Small intestine (tissue), 7 donors: ENCODE measurements around the gene CAPN10. TPM values are rescaled to one million over a fixed set of nuclear protein-coding genes. Genes with fewer than 3 reads are reported as not detected.

Experiments used
- DNase-seq, 2 donors: peaks; one replicate each; pipeline versions ENCODE4 v3.0.0 to v3.0.0-alpha.2; 2013
- FAIRE-seq: peaks from 2 replicates; lab custom pipeline; 2012; peaks lifted over from hg19 to GRCh38; lab: Jason Lieb, UNC
- H3K27ac ChIP-seq, 3 donors: one replicate each; pipeline ENCODE4 v1.5.1; 2013; ENCODE audit warnings: low read length in 2 of 3, mild to moderate bottlenecking in 2 of 3, control low read depth in 1 of 3, inconsistent platforms in 1 of 3, low read depth in 1 of 3, moderate library complexity in 1 of 3
- H3K27me3 ChIP-seq, 3 donors: one replicate each; pipeline ENCODE4 v1.6.1; 2013; ENCODE audit warnings: low read length in 3 of 3, inconsistent platforms in 1 of 3; ENCODE audit not compliant: control insufficient read depth in 3 of 3, insufficient read depth in 3 of 3
- H3K36me3 ChIP-seq, 3 donors: one replicate each; pipeline ENCODE4 v1.6.1; 2013; ENCODE audit warnings: low read length in 3 of 3, inconsistent platforms in 1 of 3, low read depth in 1 of 3, mild to moderate bottlenecking in 1 of 3, moderate library complexity in 1 of 3; ENCODE audit not compliant: control insufficient read depth in 3 of 3, insufficient read depth in 2 of 3
- H3K4me1 ChIP-seq, 3 donors: one replicate each; pipeline ENCODE4 v1.6.1; 2013; ENCODE audit warnings: low read length in 2 of 3, inconsistent platforms in 1 of 3, low read depth in 1 of 3, mild to moderate bottlenecking in 1 of 3, moderate library complexity in 1 of 3; ENCODE audit not compliant: control insufficient read depth in 3 of 3, insufficient read depth in 2 of 3
- H3K4me3 ChIP-seq, 3 donors: one replicate each; pipeline ENCODE4 v1.5.1; 2013; ENCODE audit warnings: low read length in 3 of 3, control low read depth in 1 of 3, inconsistent platforms in 1 of 3, low read depth in 1 of 3, mild to moderate bottlenecking in 1 of 3, moderate library complexity in 1 of 3
- H3K9me3 ChIP-seq, 2 donors: one replicate each; pipeline ENCODE4 v1.6.1; 2013; ENCODE audit warnings: low read depth in 1 of 2, low read length in 1 of 2; ENCODE audit not compliant: control insufficient read depth in 2 of 2, insufficient read depth in 1 of 2
- WGBS, 3 donors: extraction: QIAGEN DNeasy Blood & Tissue Kit; methylation state at CpG; one replicate each; pipeline ENCODE4 v1.1.7; 2013; 5-methylcytosine and 5-hydroxymethylcytosine counted together
- polyA plus RNA-seq, 4 donors: library from polyadenylated mRNA; stranded (reverse) in 3 of 4; unstranded in 1 of 4; fragments of 200-250 nt in 3 of 4; fragments of 120-200 nt in 1 of 4; gene quantifications; one replicate each; pipeline versions ENCODE4 v1.2.1 to v1.2.3, GENCODE V29; 2013
- donor health status: healthy with polysubstance abuse.
- donor health status: control.
- donor health status: control.
- donor health status: Bipolar disorder and iron deficiency.
- donor health status: healthy.

CAPN10 gene
- polyA plus RNA-seq, 4 donors = 19.7 to 33.8 (median 32.1) TPM

GRCh38 chr2:240639566-240639965 is 53.0 kb downstream of the CAPN10 start:
- Histone ChIP-seq H3K4me1 (no peaks in the 10 kb centered on the region), H3K27ac (no peak overlapping the region), H3K27me3 (peaks cover 0 to 6% (median 0%) of the 10 kb centered on the region in 3 donors), H3K4me3 (no peak overlapping the region), H3K36me3 (peaks cover 0 to 4% (median 0%) of the 10 kb centered on the region in 3 donors), H3K9me3 (peaks cover 0 to 12% of the 10 kb centered on the region in 2 donors)
- DNase-seq = no peak
- FAIRE-seq = no peak
- 78 to 88% (median 87%) methylated on average over 17 to 18 of the region's 18 CpGs for WGBS, 3 donors

DNA sequence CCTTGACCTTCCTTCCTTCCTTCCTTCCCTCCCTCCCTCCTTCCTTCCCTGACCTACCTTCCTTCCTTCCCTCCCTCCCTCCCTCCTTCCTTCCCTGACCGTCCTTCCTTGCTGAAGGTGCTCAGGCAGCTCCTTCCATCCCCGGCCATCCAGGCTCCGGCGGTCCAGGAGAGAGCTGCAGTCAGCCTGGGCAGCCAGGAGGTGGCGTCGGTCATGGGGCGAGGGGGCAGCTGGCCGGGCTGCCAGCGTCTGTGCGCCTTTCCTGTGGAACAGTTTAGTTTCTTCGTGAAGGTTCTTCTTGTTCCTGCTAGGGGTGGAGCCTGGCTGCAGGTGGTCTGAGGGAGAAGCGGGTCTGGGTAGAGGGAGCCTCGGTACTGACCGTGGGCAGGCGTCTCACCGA is 54.4 kb downstream of the CAPN10 start:
- no peak overlapping the region for H3K4me3 ChIP-seq
- DNase-seq (peak; percentile 61 to 64), FAIRE-seq (no peak)
- 22 to 29% (median 23%) methylated on average over 16 of the region's 16 CpGs for WGBS, 3 donors
- H3K27ac ChIP-seq = no peak overlapping the region
- peaks cover 0 to 6% (median 0%) of the 10 kb centered on the region in 3 donors for H3K27me3 ChIP-seq
- no peaks in the 10 kb centered on the region for H3K36me3 ChIP-seq
- H3K4me1 ChIP-seq = no peaks in the 10 kb centered on the region
- peaks cover 0 to 1% of the 10 kb centered on the region in 2 donors for H3K9me3 ChIP-seq

DNA sequence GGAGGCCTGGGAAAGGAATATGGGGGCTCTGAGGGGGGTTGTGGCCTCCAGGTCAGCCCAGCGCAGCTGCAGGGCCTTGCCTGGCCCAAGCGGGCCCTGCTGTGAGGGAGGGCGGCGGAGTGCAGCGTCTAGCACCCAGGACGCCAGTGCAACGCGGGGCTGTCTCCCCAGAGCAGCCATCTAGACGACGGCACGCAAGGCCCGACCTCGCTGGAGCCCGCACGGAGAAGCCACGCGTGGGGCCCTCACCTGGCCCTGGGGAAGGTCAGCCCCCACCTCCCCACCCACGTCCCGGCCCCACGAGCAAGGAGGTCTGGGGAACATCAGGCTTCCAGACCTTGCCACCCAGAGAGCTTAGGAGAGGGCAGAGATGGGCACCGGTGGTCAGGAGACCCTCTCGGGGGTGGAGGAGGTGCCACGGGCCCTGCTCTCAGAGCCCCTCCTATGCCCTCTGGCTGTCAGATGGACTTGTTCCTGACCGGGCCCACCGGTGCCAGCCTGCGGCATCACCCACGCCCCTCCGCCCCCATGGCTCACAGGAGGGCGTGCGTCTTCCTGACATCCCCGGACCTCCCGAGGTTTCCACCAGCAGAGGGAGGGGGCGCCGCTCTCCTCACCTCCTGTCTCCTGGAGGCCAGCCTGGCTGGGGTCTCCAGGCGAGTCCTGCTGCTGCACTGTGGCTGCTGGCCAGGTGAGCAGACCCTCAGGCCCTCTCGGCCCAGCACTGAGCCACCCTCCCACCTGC is 55.7 kb downstream of the CAPN10 start:
- no peaks in the 10 kb centered on the region for H3K4me1 ChIP-seq
- H3K9me3 ChIP-seq = peaks cover 0 to 1% of the 10 kb centered on the region in 2 donors
- H3K27me3 ChIP-seq = peaks cover 0 to 10% (median under 1%) of the 10 kb centered on the region in 3 donors
- FAIRE-seq (no peak), DNase-seq (no peak)
- H3K36me3 ChIP-seq = no peaks in the 10 kb centered on the region
- no peak overlapping the region for H3K27ac ChIP-seq
- 81 to 86% (median 83%) methylated on average over 34 to 36 of the region's 36 CpGs for WGBS, 3 donors
- H3K4me3 ChIP-seq = no peak overlapping the region

- 86 to 92% (median 91%) methylated on average over 7 to 11 of the region's 11 CpGs for WGBS, 3 donors
- DNase-seq = no peak
Measured at GRCh38 chr2:240642806-240643092, 56.2 kb downstream of the CAPN10 start.

GRCh38 chr2:240643093-240643810 is 56.7 kb downstream of the CAPN10 start:
- WGBS, 3 donors = 56 to 71% (median 67%) methylated on average over 13 of the region's 13 CpGs
- no peak for DNase-seq
- Histone ChIP-seq H3K27me3 (peaks cover 0 to 20% (median 6%) of the 10 kb centered on the region in 3 donors), H3K36me3 (no peaks in the 10 kb centered on the region), H3K27ac (no peak overlapping the region), H3K4me3 (no peak overlapping the region), H3K9me3 (peaks cover 0 to 1% of the 10 kb centered on the region in 2 donors), H3K4me1 (no peaks in the 10 kb centered on the region)
- no peak for FAIRE-seq

More at GRCh38 chr2:240642806-240643092, 56.2 kb downstream of the CAPN10 start:
- H3K4me1 ChIP-seq = no peaks in the 10 kb centered on the region
- peaks cover 0 to 1% of the 10 kb centered on the region in 2 donors for H3K9me3 ChIP-seq
- H3K4me3 ChIP-seq = no peak overlapping the region
- no peak overlapping the region for H3K27ac ChIP-seq
- no peak for FAIRE-seq
- peaks cover 0 to 15% (median 3%) of the 10 kb centered on the region in 3 donors for H3K27me3 ChIP-seq
- H3K36me3 ChIP-seq = no peaks in the 10 kb centered on the region

GRCh38 chr2:240643811-240644150 is 57.2 kb downstream of the CAPN10 start:
- Histone ChIP-seq H3K4me3 (no peak overlapping the region), H3K36me3 (no peaks in the 10 kb centered on the region), H3K27me3 (peaks cover 0 to 22% (median 7%) of the 10 kb centered on the region in 3 donors), H3K27ac (no peak overlapping the region), H3K4me1 (no peaks in the 10 kb centered on the region), H3K9me3 (peaks cover 0 to 1% of the 10 kb centered on the region in 2 donors)
- DNase-seq = no peak
- FAIRE-seq = no peak
- 81 to 83% (median 82%) methylated on average over 15 of the region's 15 CpGs for WGBS, 3 donors

DNA sequence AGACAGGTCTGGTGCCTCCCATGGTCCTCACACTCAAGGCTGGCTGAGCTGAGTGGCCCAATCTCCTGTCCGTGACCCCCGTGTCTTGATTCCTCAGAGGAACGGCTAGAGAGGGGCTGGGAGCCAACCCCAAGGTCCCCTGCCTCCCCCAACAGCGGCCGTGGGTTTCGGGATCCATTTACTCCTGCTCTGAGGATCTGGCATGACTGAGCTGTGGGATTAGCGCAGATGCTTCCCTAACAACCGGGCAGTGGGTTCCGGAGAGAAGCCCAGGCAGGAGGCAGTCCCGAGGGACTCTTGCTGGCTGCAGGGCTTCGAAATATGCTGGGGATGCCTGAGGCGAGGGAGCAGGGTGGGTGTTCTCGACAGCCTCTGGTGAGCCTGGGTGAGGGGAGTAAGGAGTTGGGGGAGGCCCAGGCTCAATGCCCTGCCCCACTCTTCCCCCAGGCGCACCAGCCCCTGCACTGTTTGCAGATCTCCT is 57.7 kb downstream of the CAPN10 start:
- DNase-seq = no peak
- 65 to 78% (median 74%) methylated on average over 13 to 14 of the region's 14 CpGs for WGBS, 3 donors
- H3K27me3 ChIP-seq = peaks cover 0 to 26% (median 10%) of the 10 kb centered on the region in 3 donors

DNA sequence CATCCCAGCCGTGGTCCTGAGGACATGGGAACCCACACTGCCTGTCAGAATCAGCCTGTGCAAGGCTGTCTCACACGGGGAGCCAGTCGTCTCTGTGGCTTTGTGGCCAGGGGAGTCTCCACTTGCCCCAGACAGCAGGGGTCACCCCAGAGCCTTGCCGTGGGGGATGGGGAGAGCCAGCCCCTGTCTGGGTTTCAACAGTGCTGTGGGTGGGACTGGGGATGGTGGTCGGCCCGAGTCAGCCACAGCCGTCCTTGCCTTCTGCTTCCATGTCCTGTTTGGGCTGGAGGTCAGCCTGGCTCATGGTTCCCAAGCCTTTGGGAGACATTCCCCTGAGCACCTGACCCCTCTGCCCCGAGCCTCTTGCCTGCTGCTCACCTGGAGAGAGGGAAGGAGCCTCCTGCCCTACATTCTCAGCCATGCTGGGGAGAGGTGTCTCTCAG is 58.3 kb downstream of the CAPN10 start:
- Histone ChIP-seq H3K9me3 (peaks cover 0 to 1% of the 10 kb centered on the region in 2 donors), H3K4me3 (no peak overlapping the region), H3K27me3 (peaks cover 0 to 29% (median 10%) of the 10 kb centered on the region in 3 donors), H3K4me1 (no peaks in the 10 kb centered on the region), H3K27ac (no peak overlapping the region), H3K36me3 (no peaks in the 10 kb centered on the region)
- FAIRE-seq (no peak), DNase-seq (no peak)
- 51 to 55% (median 51%) methylated on average over 8 of the region's 8 CpGs for WGBS, 3 donors

More for the DNA sequence above, 57.7 kb downstream of the CAPN10 start:
- Histone ChIP-seq H3K9me3 (peaks cover 0 to 1% of the 10 kb centered on the region in 2 donors), H3K4me1 (no peaks in the 10 kb centered on the region), H3K36me3 (no peaks in the 10 kb centered on the region), H3K4me3 (no peak overlapping the region), H3K27ac (no peak overlapping the region)
- no peak for FAIRE-seq
